ENCODE data around the gene AGXT2.

AGXT2 gene

GRCh38 chr5:35024911-35025510 lies 22.7 kb downstream of the AGXT2 start:
- H3K4me3 ChIP-seq (ENCODE audit: low read length): no peak overlapping the region
- DNase-seq (ENCODE audit: low read depth, low spot score): no peak

GRCh38 chr5:35023391-35024178 lies 24.2 kb downstream of the AGXT2 start:
- no peak for DNase-seq (ENCODE audit: low read depth, low spot score)
- no peak overlapping the region for H3K4me3 ChIP-seq (ENCODE audit: low read length)

GRCh38 chr5:35016174-35017051 lies 31.3 kb downstream of the AGXT2 start:
- no peak overlapping the region for H3K4me3 ChIP-seq (ENCODE audit: low read length)
- no peak for DNase-seq (ENCODE audit: low read depth, low spot score)

GRCh38 chr5:35015063-35015462 lies 32.7 kb downstream of the AGXT2 start:
- no peak for DNase-seq (ENCODE audit: low read depth, low spot score)
- no peak overlapping the region for H3K4me3 ChIP-seq (ENCODE audit: low read length)

- DNase-seq (ENCODE audit: low read depth, low spot score): no peak
- H3K4me3 ChIP-seq (ENCODE audit: low read length): no peak overlapping the region
Measured at GRCh38 chr5:35012796-35013195, 35.0 kb downstream of the AGXT2 start.

GRCh38 chr5:35012365-35012764 lies 35.4 kb downstream of the AGXT2 start:
- H3K4me3 ChIP-seq (ENCODE audit: low read length): no peak overlapping the region
- no peak for DNase-seq (ENCODE audit: low read depth, low spot score)

- H3K4me3 ChIP-seq (ENCODE audit: low read length): no peak overlapping the region
- no peak for DNase-seq (ENCODE audit: low read depth, low spot score)
Measured at GRCh38 chr5:35010676-35011075, 37.1 kb downstream of the AGXT2 start.

GRCh38 chr5:35009657-35010056 lies 38.1 kb downstream of the AGXT2 start:
- DNase-seq (ENCODE audit: low read depth, low spot score): no peak
- no peak overlapping the region for H3K4me3 ChIP-seq (ENCODE audit: low read length)

- H3K4me3 ChIP-seq (ENCODE audit: low read length): no peak overlapping the region
- no peak for DNase-seq (ENCODE audit: low read depth, low spot score)
Measured at GRCh38 chr5:35009019-35009418, 38.7 kb downstream of the AGXT2 start.

GRCh38 chr5:35004771-35005170 lies 43.0 kb downstream of the AGXT2 start:
- DNase-seq (ENCODE audit: low read depth, low spot score): no peak

GRCh38 chr5:35004200-35004599 lies 43.5 kb downstream of the AGXT2 start:
- no peak overlapping the region for H3K4me3 ChIP-seq (ENCODE audit: low read length)
- no peak for DNase-seq (ENCODE audit: low read depth, low spot score)

More at GRCh38 chr5:35004771-35005170, 43.0 kb downstream of the AGXT2 start:
- H3K4me3 ChIP-seq (ENCODE audit: low read length): no peak overlapping the region

GRCh38 chr5:35003018-35003957 lies 44.5 kb downstream of the AGXT2 start:
- peak; percentile 42 for DNase-seq (ENCODE audit: low read depth, low spot score)
- H3K4me3 ChIP-seq (ENCODE audit: low read length): no peak overlapping the region

- DNase-seq (ENCODE audit: low read depth, low spot score): no peak
- no peak overlapping the region for H3K4me3 ChIP-seq (ENCODE audit: low read length)
Measured at GRCh38 chr5:35002459-35002858, 45.3 kb downstream of the AGXT2 start.

- DNase-seq (ENCODE audit: low read depth, low spot score): no peak
- H3K4me3 ChIP-seq (ENCODE audit: low read length): no peak overlapping the region
Measured at GRCh38 chr5:35001842-35002241, 45.9 kb downstream of the AGXT2 start.

GRCh38 chr5:34998058-34998789 lies 49.5 kb downstream of the AGXT2 start:
- no peak for DNase-seq (ENCODE audit: low read depth, low spot score)

GRCh38 chr5:34996261-34996660 lies 51.5 kb downstream of the AGXT2 start:
- no peak overlapping the region for H3K4me3 ChIP-seq (ENCODE audit: low read length)
- DNase-seq (ENCODE audit: low read depth, low spot score): no peak

More at GRCh38 chr5:34998058-34998789, 49.5 kb downstream of the AGXT2 start:
- H3K4me3 ChIP-seq (ENCODE audit: low read length): no peak overlapping the region

- no peak overlapping the region for H3K4me3 ChIP-seq (ENCODE audit: low read length)
- no peak for DNase-seq (ENCODE audit: low read depth, low spot score)
Measured at GRCh38 chr5:34993951-34994350, 53.8 kb downstream of the AGXT2 start.

Measured in Jurkat, Clone E6-1 (cell line).